C4-2B (cell line): ENCODE results near the gene KNTC1.

Experiments
- ZFX ChIP-seq: fragments of 450-650 bp; IDR thresholded peaks from 2 replicates; pipeline ENCODE4 v1.6.1; 2017
- TF ChIP-seq, protein P1 (sequence below): fragments of 450-650 bp; conservative IDR thresholded peaks from 2 replicates; pipeline ENCODE4 v1.5.1; 2017; ENCODE audit warnings: mild to moderate bottlenecking

DNA sequence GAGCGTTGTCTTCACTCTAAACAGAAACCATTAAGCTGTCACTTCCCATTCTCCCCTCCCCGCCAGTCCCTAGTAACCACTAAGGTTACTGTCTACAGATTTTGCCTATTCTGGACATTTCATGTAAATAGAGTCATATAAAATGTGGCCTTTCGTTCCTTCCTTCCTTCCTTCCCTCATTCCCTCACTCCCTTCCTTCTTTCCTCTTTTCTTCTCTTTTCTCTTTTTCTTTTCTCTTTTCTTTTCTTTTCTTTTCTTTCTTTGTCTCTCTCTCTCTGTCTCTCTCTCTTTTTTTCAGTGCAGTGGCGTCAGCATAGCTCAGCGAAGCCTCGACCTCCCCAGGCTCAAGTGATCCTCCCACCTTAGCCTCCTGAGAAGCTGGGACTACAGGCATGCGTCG lies 138.3 kb downstream of the KNTC1 start:
- TF ChIP-seq, protein P1, sequence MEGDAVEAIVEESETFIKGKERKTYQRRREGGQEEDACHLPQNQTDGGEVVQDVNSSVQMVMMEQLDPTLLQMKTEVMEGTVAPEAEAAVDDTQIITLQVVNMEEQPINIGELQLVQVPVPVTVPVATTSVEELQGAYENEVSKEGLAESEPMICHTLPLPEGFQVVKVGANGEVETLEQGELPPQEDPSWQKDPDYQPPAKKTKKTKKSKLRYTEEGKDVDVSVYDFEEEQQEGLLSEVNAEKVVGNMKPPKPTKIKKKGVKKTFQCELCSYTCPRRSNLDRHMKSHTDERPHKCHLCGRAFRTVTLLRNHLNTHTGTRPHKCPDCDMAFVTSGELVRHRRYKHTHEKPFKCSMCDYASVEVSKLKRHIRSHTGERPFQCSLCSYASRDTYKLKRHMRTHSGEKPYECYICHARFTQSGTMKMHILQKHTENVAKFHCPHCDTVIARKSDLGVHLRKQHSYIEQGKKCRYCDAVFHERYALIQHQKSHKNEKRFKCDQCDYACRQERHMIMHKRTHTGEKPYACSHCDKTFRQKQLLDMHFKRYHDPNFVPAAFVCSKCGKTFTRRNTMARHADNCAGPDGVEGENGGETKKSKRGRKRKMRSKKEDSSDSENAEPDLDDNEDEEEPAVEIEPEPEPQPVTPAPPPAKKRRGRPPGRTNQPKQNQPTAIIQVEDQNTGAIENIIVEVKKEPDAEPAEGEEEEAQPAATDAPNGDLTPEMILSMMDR = no peak
- TF ChIP-seq ZFX = no peak
